ENCODE data around the gene CEACAM4.

- TF ChIP-seq ZNF274 (IDR thresholded peaks at IDR 0.05; ENCODE audit: borderline replicate concordance, extremely low read depth, low read length): no peak
- TF ChIP-seq EP300 (IDR thresholded peaks at IDR 0.05; ENCODE audit: borderline replicate concordance in 1 of 2, low read depth in 2 of 2, low read length in 2 of 2): no peak
- TF ChIP-seq POLR2A (IDR thresholded peaks at IDR 0.05; ENCODE audit: control extremely low read depth in 1 of 2, low read depth in 2 of 2, low read length in 2 of 2): no peak
- TF ChIP-seq JUN (IDR thresholded peaks at IDR 0.05; ENCODE audit: low read depth, low read length): no peak
Observed at GRCh38 chr19:41586064-41586463, 40.8 kb downstream of the CEACAM4 start.
